GM12864 (cell line): ENCODE results near the gene ELL2.

Experiments used
- DNase-seq: peaks from one replicate; pipeline ENCODE4 v3.0.0-alpha.2; 2011; ENCODE audit warnings: low read depth
- H3K4me3 ChIP-seq: 2 replicates; pipeline ENCODE4 v1.5.1; 2011; ENCODE audit warnings: mild to moderate bottlenecking, low read depth, low read length, control low read depth
- TF ChIP-seq, protein P1 (sequence below): IDR thresholded peaks from 2 replicates; pipeline ENCODE4 v1.5.1; 2011; ENCODE audit warnings: low read depth, mild to moderate bottlenecking, moderate library complexity, low read length, control low read depth, inconsistent platforms; ENCODE audit errors: missing control alignments

ELL2 gene

DNA sequence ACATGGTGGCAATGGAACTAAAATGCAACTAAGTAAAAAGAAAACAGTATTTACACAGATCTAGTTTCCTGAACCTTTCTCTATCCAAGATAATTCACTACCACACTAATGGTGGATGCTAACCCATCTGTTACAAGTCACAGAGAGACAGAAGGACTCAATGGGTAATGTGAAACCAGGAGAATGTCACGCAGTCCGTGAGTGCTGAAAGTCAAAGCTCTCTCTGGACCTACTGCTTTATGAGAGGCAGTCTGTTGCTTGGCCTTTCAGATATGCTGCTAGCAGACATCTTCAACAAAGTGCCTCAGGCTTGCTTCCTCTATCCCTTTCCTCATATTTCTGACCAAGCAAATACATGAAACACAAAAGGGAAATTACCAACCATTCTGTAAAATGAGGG lies 70.2 kb downstream of the ELL2 start:
- DNase-seq: no peak
- no peak overlapping the region for H3K4me3 ChIP-seq
- TF ChIP-seq, protein P1, sequence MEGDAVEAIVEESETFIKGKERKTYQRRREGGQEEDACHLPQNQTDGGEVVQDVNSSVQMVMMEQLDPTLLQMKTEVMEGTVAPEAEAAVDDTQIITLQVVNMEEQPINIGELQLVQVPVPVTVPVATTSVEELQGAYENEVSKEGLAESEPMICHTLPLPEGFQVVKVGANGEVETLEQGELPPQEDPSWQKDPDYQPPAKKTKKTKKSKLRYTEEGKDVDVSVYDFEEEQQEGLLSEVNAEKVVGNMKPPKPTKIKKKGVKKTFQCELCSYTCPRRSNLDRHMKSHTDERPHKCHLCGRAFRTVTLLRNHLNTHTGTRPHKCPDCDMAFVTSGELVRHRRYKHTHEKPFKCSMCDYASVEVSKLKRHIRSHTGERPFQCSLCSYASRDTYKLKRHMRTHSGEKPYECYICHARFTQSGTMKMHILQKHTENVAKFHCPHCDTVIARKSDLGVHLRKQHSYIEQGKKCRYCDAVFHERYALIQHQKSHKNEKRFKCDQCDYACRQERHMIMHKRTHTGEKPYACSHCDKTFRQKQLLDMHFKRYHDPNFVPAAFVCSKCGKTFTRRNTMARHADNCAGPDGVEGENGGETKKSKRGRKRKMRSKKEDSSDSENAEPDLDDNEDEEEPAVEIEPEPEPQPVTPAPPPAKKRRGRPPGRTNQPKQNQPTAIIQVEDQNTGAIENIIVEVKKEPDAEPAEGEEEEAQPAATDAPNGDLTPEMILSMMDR: no peak

DNA sequence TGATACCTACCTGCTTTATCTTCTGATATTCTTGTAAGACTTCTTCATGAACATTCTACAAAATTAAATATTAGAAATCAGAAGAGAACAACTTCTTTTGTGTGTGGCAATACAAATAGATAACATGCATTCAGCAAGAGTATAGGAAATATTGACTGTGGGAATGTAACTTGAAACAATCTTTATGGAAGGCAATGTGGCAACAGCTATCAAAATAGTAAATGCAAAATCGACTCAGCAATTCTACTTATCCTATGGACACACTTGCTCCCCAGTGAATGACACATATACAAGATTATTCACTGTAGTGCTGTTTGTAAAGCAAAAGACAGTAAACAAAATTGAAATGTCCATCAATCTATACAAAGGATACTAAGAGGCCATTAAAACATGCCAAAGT lies 72.6 kb downstream of the ELL2 start:
- no peak overlapping the region for H3K4me3 ChIP-seq
- TF ChIP-seq, protein P1: no peak
- no peak for DNase-seq

DNA sequence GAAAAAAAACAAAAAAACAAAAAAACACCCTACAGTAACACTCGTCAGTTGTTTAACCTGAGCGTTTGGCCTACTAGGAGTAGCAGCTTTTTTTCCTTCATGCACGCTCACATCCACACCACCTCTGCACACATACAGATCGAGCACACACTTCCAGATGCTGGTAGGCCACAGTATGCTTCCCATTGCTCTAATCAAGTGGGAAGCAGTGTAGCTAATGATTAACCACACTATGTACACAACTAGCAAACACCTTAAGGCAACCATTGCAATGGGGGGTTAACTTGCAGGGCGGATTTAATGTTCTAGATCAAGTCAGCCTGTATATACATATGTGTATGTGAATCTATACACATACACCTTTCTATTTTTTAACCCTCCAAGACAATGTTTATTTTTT lies 73.7 kb downstream of the ELL2 start:
- TF ChIP-seq, protein P1: no peak
- H3K4me3 ChIP-seq: no peak overlapping the region
- no peak for DNase-seq

DNA sequence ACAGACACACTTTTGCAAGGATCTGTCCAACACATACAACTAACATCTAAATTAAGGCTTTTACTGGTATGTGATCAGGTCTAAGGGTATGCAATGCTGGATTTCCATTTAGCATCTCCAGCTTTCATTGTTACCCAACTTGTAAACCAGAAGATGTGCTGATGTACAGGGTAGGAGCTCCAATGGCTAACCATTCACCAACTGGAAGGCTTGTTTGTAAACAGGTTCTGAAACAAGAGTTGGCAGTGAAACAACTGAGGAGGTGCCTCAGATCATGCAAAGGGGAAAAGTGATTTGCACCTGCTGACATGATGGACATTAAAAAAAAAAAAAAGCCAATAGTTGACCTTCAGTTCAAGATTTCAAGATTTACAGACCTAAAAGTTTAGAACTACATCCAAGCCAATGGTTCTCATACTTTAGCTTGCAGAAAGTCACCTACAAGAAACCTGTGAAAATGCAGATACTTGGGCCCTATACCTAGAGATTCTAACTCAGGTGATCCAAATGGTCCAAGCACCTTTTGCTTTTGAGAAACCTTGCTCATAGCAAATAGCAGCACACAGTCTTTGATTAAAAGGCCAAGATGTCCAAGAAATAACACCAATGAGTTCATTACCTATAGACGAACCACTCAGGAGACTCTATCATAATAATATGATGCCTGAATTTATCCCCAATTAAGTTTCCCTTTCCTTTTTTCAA lies 75.2 kb downstream of the ELL2 start:
- no peak overlapping the region for H3K4me3 ChIP-seq
- no peak for DNase-seq
- TF ChIP-seq, protein P1: no peak

DNA sequence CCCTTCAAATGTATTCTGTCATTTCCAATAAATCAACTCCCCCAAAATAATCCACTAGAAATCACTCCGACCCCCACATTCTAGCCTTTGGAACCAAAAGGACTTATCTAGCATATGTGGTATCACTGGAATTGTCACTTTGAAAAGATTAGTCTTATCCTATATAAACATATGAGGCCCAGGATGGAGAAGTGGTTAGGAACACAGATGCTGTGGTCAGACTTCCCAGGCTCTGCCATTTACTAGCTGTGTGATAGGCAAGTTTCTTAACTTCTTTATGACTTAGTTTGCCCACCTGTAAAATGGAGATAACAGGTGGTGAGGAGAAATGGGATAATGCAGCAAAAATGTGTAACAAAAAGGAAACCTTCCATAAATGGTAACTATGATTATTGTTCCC lies 77.1 kb downstream of the ELL2 start:
- H3K4me3 ChIP-seq: no peak overlapping the region
- TF ChIP-seq, protein P1: no peak
- DNase-seq: no peak

DNA sequence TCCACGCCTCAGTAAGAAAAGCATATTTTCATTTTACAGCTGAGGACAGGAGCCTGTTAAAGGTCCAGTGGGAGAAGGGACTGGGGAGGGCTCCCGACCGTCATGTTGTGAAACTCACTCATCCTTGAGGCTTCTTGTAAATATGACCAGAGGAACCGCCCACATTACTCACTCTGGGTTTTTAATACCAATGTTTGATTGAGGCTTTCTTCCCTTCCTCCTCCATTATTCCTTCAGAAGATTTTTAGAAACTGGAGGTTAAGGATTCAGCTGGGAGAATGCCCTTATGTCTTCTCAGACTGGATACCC lies 77.7 kb downstream of the ELL2 start:
- no peak for DNase-seq
- TF ChIP-seq, protein P1: no peak
- no peak overlapping the region for H3K4me3 ChIP-seq

DNA sequence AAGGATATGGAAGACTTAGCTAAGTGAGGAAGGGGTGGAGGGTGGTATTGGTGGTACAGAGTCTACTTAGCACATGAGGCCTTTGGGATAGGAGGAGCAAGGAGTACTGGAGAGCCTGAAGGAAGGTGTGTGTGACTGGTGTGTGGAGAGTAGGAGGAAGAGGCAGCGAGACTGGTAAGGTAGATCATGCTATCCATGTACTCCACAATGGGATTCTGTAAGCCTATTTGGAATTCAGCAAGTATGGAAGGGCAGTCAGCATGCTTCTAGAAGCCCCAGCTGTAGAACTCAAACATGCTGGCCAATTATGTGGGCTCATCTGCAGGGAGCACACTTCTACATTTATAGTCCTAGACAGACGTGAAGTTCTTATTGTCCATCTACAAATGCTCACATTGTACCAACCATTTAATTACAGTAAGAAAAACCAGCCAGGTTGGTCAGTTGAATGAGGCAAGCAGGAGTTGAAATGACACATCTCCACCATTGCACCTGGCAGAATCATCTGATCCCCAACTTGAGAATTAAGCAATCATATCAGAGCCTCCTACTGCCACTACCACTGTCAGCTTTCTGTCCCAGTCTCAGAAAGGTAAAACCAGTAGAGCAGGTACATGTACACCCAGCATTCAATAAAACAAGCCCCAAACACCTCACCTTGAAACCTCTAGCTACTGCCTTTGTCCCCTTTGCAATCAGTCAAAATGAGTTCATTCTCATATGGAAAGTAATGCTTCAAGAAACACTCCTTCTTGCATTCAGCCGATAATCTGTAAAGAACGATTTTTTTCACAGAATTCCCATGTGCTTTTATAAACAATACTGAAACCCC lies 78.2 kb downstream of the ELL2 start:
- no peak overlapping the region for H3K4me3 ChIP-seq
- TF ChIP-seq, protein P1: no peak
- no peak for DNase-seq
